Breast epithelium (tissue), 3 donors: ENCODE results near the gene GNAQ.

Experiments
- CTCF ChIP-seq, 3 donors: fragments of 450-650 bp; IDR thresholded peaks; one replicate each; pipeline ENCODE4 v1.5.1; 2016 to 2017; ENCODE audit warnings: antibody characterized with exemption in 3 of 3, mild to moderate bottlenecking in 3 of 3, moderate library complexity in 3 of 3
- POLR2A ChIP-seq: fragments of 450-650 bp; IDR thresholded peaks from one replicate; pipeline ENCODE4 v1.6.1; 2016; ENCODE audit warnings: antibody characterized with exemption, mild to moderate bottlenecking, moderate library complexity
- POLR2AphosphoS5 ChIP-seq, 3 donors: sonication (generic); formaldehyde crosslinking; IDR thresholded peaks; one replicate each; pipeline ENCODE4 v1.6.1; 2017; ENCODE audit warnings: antibody characterized with exemption in 3 of 3

- TF ChIP-seq POLR2AphosphoS5 (IDR thresholded peaks at IDR 0.05) (no peak), POLR2A (no peak), CTCF (IDR thresholded peaks at IDR 0.05) (no peak)
Observed at GRCh38 chr9:77943057-77943456, 88.6 kb downstream of the GNAQ start.
